HL-60 (cell line): Measurements from ENCODE around the gene GIPC1.

Experiments
- GABPA ChIP-seq: IDR thresholded peaks from 2 replicates; pipeline ENCODE4 v1.6.1; 2012; ENCODE audit warnings: low read depth
- POLR2AphosphoS5 ChIP-seq: IDR thresholded peaks from 2 replicates; pipeline ENCODE4 v1.6.1; 2012; ENCODE audit warnings: low read depth
- SPI1 ChIP-seq: IDR thresholded peaks from 2 replicates; pipeline ENCODE4 v1.6.1; 2012; ENCODE audit warnings: low read depth, mild to moderate bottlenecking, borderline replicate concordance
- TF ChIP-seq, protein P1 (sequence below): IDR thresholded peaks from one replicate; pipeline ENCODE4 v1.5.1; 2011; ENCODE audit warnings: low read length, control low read depth, inconsistent platforms; ENCODE audit not compliant: insufficient read depth
- TF ChIP-seq, protein P2 (sequence below): IDR thresholded peaks from 2 replicates; pipeline ENCODE4 v1.6.1; 2012; ENCODE audit warnings: low read depth; ENCODE audit not compliant: insufficient replicate concordance

DNA sequence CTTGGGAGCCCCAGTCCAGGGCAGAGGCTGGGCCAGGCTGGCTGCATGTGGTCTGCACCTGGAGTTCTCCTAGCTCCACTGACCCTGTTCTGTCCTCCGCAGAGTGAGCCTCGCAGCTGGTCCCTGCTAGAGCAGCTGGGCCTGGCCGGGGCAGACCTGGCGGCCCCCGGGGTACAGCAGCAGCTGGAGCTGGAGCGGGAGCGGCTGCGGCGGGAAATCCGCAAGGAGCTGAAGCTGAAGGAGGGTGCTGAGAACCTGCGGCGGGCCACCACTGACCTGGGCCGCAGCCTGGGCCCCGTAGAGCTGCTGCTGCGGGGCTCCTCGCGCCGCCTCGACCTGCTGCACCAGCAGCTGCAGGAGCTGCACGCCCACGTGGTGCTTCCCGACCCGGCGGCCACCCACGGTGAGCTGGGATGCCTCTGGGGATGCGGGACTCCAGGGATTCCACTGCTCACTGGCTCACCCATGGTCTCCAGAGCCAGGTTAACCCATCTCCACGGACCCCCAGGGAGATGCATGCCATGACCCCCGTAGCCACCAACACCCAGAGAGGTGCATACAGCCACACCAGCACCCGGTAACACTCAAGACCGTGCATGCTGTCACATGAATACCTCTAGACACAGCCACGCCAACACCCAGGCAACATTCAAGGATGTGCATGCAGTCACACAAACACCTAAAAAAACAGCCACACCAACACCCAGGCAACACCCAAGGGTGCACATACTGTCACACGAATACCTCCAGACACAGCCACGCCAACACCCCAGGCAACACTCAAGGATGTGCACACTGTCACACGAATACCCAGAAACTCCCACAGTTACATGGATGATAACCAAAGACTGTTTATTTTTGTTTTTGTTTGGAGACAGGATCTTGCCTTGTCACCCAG lies 54.6 kb downstream of the GIPC1 start:
- TF ChIP-seq, protein P1, sequence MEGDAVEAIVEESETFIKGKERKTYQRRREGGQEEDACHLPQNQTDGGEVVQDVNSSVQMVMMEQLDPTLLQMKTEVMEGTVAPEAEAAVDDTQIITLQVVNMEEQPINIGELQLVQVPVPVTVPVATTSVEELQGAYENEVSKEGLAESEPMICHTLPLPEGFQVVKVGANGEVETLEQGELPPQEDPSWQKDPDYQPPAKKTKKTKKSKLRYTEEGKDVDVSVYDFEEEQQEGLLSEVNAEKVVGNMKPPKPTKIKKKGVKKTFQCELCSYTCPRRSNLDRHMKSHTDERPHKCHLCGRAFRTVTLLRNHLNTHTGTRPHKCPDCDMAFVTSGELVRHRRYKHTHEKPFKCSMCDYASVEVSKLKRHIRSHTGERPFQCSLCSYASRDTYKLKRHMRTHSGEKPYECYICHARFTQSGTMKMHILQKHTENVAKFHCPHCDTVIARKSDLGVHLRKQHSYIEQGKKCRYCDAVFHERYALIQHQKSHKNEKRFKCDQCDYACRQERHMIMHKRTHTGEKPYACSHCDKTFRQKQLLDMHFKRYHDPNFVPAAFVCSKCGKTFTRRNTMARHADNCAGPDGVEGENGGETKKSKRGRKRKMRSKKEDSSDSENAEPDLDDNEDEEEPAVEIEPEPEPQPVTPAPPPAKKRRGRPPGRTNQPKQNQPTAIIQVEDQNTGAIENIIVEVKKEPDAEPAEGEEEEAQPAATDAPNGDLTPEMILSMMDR, result no peak
- TF ChIP-seq POLR2AphosphoS5 (no peak), SPI1 (no peak), GABPA (no peak)
- TF ChIP-seq, protein P2, sequence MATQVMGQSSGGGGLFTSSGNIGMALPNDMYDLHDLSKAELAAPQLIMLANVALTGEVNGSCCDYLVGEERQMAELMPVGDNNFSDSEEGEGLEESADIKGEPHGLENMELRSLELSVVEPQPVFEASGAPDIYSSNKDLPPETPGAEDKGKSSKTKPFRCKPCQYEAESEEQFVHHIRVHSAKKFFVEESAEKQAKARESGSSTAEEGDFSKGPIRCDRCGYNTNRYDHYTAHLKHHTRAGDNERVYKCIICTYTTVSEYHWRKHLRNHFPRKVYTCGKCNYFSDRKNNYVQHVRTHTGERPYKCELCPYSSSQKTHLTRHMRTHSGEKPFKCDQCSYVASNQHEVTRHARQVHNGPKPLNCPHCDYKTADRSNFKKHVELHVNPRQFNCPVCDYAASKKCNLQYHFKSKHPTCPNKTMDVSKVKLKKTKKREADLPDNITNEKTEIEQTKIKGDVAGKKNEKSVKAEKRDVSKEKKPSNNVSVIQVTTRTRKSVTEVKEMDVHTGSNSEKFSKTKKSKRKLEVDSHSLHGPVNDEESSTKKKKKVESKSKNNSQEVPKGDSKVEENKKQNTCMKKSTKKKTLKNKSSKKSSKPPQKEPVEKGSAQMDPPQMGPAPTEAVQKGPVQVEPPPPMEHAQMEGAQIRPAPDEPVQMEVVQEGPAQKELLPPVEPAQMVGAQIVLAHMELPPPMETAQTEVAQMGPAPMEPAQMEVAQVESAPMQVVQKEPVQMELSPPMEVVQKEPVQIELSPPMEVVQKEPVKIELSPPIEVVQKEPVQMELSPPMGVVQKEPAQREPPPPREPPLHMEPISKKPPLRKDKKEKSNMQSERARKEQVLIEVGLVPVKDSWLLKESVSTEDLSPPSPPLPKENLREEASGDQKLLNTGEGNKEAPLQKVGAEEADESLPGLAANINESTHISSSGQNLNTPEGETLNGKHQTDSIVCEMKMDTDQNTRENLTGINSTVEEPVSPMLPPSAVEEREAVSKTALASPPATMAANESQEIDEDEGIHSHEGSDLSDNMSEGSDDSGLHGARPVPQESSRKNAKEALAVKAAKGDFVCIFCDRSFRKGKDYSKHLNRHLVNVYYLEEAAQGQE, result no peak
